ENCODE measurements around the gene MRPL37. TPM values are rescaled to one million over a fixed set of nuclear protein-coding genes. Genes with fewer than 3 reads are reported as not detected.

The MRPL37 gene
- total RNA-seq, 1 donor from 2014 or later, result 81.2 TPM

DNA sequence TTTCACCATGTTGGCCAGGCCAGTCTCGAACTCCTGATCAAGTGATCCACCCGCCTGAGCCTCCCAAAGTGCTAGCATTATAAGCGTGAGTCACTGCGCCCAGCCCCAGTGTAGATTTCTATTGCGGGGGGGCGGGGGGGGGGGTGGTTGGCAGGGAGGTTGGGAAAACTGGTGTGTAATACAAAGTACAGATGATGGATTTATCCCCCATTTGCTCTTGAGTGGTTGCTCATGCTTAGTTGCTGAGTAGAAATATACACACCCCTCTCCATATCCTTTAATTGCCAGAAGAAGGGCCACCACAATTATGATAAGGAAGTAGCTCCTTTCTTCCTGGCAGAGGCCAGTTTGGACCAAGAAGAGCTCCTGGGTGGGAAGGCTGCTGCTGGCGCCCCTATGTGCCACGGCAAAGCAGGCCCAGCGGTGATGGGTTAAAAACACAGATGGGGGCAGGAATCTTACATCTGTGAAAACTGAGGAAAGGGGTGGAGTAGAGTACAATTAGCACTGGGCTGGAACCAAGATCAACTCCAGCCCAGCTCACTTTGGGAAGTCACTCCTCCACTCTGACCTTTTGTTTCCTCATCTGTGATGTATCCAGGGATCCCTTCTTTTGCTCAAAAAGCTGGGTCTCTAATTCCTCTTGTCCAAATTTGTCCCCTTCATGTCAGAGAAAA, 55.2 kb downstream of the MRPL37 start:
- intact Hi-C loops (cut with micrococcal nuclease), result no loop called here
- DNase-seq, result no peak
- ATAC-seq, result no peak

DNA sequence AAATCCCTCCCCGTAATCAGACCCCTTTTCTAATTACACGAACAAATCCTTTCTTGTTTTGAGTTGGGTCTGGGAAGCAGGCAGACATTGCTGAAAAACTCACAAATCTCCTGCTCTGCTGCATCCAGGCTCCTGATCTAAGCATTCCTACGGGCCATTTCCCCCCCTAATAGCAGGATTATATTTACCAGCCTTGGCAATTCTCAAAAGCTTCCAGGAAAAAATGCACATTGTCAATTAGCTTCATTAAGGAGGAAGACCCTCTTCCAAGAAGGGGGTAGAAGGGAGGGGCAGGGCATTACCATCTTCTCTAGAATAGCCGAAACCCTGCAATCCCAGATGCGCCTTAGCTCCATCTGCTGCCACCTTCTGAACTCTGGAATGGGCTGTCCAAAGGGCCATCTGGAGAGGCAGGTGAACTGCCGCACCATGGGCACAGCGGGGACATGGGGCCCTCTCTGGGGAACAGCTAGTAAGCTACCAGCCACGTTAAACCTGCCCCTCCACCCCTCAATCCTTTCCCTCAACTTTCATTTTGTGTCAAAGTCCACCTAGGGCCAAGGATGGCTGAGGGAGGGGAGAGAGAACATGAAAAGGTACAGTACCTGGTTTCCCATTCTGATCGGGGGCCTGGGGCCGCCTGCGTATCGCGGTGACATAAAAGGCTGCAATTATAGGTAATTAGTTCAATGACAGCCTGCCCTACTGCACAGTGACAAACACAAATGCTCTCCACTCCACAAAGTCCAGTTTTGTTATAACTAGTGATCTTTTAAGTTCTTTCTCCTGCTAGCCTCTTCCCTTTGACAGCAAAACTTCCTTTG, 56.8 kb downstream of the MRPL37 start:
- intact Hi-C loops (cut with micrococcal nuclease), result no loop called here
- no peak for ATAC-seq
- no peak for DNase-seq

DNA sequence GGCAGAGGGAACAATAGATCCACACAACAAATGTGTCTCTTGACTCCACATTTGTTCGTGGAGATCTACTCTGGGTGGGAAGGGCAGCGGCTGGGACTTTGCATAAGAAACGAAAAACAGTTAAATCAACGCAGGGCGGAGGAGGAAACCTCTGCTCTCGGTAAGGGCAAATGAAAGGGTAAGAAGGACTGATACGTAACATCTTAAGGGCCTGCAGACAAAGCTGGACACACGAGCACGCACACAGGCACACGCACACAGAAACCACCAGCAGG, 57.3 kb downstream of the MRPL37 start:
- DNase-seq (no peak), ATAC-seq (no peak)
- intact Hi-C loops (cut with micrococcal nuclease), result no loop called here

DNA sequence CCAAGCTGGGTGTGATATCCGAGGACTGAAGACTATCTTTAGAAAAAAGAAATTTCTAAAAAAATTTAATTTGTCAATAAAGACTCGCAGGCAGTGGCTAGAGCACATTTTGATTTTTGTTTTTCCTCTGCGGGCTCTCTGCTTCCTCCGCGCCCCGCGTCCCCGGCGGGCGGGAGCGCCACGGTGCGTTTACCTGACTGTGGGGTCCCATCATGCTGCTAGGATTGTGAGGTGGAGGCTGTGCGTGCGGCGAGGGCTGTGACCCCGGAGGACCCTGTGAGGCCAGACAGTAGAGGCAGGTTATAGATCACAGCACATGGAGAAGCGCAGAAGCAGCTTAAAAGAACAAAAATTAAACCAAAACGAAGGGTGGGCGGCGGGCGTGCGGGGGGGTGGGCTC, 57.9 kb downstream of the MRPL37 start:
- intact Hi-C loops (cut with micrococcal nuclease), result no loop called here
- ATAC-seq (no peak), DNase-seq (no peak)

DNA sequence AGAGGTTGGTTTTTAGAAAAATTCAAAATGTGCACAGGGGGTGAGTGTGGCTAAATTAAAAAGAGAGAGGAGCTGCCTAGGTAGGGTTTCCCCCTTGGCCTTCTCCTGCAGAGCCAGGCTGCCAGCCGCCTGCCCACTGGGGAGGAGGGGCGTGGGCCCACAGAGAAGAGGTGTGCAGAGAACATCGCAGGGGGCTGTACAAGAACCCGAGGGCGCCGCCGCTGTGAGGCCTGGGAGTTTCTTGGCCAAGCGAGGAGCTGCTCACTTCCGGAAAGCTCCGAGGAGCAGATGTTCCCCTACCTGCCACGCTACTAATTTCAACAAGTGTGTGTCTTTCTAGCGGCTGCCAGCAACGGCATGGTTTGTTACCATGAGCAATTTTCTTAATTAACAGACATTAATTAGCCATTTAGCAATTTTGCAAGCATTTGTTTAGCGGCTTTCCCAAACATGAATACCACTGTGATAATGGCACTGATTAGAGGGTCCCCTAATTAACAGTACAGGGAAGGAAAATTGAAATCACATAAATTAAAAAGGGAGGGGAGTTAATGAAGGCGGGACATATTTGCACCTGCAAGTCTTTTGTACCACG, 59.7 kb downstream of the MRPL37 start:
- ATAC-seq (no peak), DNase-seq (no peak)
- intact Hi-C loops (cut with micrococcal nuclease), result no loop called here

DNA sequence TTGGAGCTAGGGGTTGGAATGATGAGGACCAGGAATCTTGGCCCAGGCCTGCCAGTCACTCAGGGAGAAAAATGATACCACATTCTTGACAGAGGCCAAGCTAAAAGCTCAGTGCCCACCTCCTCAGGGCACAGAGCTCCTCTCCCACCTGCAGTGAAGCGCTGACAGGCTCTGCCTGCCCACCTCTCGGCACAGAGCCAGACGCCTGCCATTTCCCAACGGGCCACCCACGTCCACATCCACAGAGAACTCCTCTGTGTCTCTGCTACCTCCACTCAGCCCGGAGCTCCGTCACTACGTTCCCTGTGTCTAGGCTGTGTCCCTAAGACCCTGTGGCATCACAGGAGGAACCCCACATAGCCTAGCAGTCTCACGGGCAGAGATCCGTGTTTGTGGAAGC, 60.8 kb downstream of the MRPL37 start:
- DNase-seq, result no peak
- ATAC-seq, result no peak
- intact Hi-C loops (cut with micrococcal nuclease), result no loop called here

DNA sequence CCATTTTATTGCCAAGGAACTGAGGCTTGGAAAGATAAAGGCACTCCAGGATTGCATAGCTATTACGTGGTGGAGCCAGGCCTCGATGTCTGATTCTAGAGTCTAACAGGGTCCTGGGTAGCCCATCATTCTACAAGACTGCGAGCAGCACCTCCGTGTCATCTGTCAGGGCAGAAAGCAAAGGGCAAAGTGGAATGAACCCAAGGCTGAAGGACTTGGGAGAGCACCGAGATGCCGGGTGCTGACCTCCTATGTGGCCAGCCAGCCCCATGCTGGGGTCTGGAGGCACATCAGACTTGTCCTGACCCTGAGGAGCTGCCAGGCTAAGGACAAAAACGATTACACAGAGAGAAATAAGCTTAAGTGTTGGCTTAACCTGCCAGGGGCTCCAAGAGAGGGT, 62.3 kb downstream of the MRPL37 start:
- intact Hi-C loops (cut with micrococcal nuclease), result no loop called here
- no peak for ATAC-seq
- DNase-seq, result no peak

DNA sequence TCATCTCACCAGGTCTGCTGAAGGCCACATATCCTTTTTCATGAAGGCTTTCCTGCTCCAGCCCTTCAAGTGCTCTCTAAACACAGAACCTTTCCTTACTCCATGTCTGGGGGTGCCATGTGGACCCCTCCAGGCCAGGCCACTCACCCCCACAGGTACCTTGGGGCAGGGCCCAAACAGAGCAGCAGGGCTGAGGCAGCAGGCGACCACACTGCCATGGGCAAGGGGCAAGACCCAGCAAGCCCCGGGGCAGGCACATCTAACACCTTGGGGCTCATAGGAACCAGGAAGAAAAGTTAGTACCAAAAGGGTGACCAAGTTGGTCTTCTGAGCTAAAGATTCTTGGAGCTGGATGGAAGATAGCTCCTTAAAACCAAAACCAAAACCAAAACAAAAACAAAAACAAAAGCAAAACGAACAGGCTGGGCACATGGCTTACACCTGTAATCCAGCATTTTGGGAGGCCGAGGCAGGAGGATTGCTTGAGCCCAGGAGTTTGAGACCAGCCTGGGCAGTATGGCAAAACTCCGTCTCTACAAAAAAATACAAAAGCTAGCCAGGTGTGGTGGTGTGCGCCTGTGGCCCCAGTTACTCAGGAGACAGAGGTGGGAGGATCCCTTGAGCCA, 63.7 kb downstream of the MRPL37 start:
- intact Hi-C loops (cut with micrococcal nuclease), result no loop called here
- ATAC-seq, result no peak
- DNase-seq, result no peak

DNA sequence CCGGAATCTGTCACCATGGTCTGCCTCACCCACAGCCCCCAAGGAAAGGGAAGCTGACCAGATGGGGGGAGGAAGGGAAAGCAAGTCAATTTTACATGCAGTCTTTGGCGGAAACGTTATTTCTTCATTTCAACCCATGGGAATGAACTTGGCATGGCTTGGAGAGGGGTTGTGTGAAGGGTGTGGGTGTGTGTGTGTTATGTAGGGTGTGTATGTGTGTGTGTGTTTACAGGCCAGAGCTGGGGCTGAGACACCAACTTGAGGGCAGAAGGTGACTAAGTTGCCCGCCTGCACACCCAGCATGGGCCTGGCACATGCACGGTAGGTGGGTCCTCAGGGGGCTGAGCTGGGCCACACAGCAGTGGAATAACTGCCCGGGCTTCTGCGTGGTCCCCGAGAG, 65.2 kb downstream of the MRPL37 start:
- DNase-seq (no peak), ATAC-seq (peak; percentile 21)
- intact Hi-C loops (cut with micrococcal nuclease), result no loop called here

DNA sequence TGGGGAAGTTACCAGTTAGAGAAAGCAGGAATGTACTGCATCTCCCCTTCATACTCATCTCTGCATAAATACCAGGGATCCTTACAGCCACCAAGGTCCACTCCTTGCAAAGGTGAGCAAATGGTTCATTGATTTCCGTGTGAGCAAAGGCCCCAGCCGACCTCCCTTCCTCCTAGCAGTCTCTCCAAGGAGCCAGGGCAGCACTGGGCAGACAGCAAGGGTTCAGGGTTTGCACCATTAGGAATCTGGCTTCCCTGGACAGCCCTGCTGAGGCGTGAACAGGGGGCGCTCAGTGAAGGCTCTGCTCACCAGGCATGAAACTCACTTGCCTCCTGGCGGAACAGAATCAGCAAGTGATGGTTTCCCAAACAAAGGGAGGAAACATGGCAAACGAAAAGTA, 65.7 kb downstream of the MRPL37 start:
- ATAC-seq (no peak), DNase-seq (no peak)
- intact Hi-C loops (cut with micrococcal nuclease), result no loop called here

DNA sequence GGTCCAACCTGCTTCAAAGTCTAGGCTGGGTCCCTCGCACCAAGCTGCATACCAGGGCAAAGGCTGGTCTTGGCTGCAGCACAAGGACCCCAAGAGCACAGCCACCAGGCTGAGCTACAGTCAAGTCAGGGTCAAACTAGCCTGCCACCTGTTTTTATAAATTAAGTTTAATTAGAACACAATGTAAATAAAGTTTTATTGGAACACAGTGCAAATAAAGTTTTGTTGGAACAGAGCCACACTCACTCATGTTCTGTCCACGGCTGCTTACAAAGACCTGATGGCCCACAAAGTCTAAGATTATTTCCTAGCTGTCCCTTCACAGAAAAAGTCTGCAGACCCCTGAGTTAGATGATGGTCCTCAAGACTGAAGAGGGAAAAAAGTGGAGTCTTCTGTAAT, 66.2 kb downstream of the MRPL37 start:
- ATAC-seq, result no peak
- DNase-seq, result no peak
- intact Hi-C loops (cut with micrococcal nuclease), result no loop called here

DNA sequence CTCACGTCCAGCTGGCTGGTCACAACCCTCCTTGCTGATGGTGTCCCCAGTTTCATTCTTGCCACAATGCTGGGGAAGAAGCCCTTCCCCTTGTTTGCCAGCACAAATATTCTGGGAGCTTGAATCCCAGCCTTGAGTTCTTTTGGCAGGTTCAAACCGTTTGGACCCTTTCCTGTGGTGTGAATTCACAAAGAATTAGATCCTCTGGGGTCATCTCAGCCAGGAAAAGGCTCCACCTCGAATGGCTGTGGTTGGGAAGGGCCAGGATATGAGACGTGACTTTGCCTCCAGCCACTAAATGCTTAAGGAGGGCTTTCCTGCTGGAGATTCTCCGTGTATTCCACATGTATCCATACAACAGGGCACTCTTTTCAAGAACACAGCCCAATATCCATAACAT, 66.9 kb downstream of the MRPL37 start:
- DNase-seq, result no peak
- intact Hi-C loops (cut with micrococcal nuclease), result no loop called here
- ATAC-seq, result no peak

Other genes starting within 250 kb of the MRPL37 start
- not detected for gene LDLRAD1, start 182.0 kb upstream of the MRPL37 start, total RNA-seq
- gene TMEM59, start 147.0 kb upstream of the MRPL37 start, total RNA-seq, result 318 TPM
- gene TCEANC2, start 146.6 kb upstream of the MRPL37 start, total RNA-seq, result 4.7 TPM
- gene CDCP2, start 47.2 kb upstream of the MRPL37 start, total RNA-seq, result not detected
- 5.9 TPM for gene CYB5RL, start 137 bp upstream of the MRPL37 start, total RNA-seq
- 57.0 TPM for gene SSBP3, start 206.2 kb downstream of the MRPL37 start, total RNA-seq

Data from left ventricle myocardium superior (tissue), 1 donor.